Activated CD4-positive, alpha-beta T cell treated with anti-CD3 and anti-CD28 coated beads, Interleukin-2, amount 50 U/mL, for 4 hours (primary cell): ENCODE results near the gene FNDC5.
"Not testable (repeated sequence)": the region's sequence is repeated elsewhere in the genome, so short reads cannot be mapped to it uniquely, and the experiment has no call there.

ENCODE experiments used
- DNase-seq, 2 experiments: peaks; one replicate each; pipeline ENCODE4 v3.0.0-alpha.2; 2020

Gene FNDC5

DNA sequence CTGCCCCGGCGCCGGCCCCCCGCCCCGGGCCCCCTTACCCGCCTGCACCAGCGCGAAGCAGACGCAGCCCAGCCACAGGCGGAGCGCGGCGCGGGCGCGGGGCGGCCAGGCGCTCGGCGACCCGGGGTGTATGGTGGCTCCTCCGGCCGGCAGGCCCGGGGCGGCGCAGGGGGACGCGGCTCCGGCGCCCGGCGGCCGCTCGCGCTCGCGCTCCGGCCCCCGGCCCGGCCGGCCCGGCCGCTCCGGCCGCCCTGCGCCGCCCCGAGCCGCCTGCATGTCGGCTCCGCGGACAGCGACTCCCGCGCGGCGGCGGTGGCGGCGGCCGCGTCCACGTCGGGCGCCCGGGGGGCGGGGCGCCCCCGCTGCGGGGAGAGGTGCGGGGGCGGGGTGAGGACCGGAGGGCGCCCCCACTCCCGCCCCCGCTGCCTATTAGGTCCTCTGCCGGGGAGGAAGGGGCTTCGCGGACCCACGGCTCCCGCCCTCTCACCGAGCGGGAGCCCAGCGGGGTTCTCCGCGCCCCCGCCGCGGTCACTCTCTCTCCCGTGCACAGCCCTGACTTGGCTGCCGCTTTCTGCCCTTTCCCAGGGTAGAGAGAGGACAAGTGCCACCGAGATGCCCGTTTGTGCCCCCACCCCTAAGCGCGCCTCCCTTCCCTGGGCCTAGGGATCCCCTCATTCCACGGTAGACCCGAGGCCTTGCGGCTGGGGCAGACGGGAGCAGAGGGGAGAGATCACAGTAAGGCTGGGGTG is at the start of gene FNDC5:
TSS of gene FNDC5 (minus strand) at position 298 of the 749 bp plus-strand sequence.
- no peak for DNase-seq

DNA sequence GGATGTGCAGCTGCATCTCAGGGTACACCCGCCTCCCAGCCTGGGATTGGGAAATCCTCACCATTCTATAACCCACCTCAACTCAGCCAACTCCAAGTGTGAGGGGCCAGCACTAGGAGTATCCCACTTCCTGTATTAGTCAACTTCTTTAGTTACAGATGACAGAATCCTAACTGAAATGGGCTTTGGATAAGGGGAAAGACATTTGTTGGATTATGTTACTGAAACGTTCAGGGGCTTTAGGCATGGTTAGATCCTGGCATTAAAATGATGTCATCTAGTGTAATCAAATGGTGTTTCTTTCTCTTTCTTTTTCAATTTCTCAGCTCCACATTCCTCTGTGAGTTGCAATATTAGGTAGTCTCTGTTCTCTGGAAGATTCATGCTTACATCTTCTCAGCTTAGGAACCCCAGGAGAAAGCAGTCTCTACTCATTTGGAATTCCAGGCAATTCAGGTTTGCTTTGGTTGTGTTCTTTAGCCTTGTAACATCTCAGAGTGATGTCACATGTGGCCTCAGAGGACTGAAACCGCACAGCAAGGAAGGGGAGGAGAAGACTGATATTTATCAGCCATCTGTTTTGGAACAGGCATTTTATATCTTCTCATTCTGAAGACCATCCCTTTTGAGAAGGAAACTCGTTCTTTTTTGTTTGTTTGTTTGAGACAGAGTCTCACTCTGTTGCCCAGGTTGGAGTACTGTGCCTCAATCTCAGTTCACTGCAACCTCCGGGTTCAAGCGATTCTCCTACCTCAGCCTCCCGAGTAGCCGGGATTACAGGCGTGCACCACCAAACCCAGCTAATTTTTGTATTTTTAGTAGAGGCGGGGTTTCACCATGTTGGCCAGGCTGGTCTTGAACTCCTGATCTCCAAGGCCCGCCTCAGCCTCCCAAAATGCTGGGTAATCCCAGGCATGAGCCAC is 49.4 kb upstream of the FNDC5 start:
- DNase-seq: no peak

DNA sequence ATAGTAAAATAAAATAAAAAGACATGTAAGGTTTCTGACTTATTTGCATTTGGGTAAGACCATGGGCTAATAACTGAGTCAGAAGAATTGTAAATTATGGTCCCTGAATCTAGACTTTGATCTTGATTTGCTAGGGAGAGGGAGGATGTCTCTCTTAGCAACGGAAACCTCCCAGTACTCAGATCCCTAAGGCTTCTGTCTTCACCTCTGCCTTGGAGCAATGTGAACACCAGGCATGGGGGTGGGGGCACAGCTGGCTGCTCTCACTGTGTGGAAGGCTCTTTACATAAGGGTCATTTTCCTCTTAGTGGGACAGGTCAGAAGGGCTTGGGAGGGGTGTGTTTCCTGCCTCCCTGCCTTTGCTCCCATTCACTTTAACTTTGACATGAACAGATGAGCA is 47.5 kb upstream of the FNDC5 start:
- DNase-seq: no peak

GRCh38 chr1:32917521-32917920 is 46.8 kb upstream of the FNDC5 start:
- no peak for DNase-seq

- no peak for DNase-seq
Measured at GRCh38 chr1:32915766-32916706, 45.3 kb upstream of the FNDC5 start.

DNA sequence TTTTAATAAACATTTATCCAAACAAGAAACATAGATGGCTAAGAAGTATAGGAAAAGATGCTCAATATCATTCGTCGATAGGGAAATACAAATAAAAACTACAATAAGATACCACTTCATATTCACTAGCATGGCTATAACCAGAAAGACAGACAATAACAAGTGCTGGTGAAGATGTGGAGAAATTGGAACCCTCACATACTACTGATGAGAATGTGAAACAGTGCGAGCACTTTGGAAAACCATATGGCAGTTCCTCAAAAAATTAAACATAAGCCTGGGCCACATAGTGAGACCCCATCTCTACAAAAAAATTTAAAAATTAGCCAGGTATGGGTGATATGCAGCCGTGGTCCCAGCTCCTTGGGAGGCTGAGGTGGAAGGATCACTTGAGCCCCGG is 39.6 kb upstream of the FNDC5 start:
- DNase-seq: no peak

GRCh38 chr1:32907435-32907834 is 36.7 kb upstream of the FNDC5 start:
- DNase-seq: no peak

GRCh38 chr1:32906654-32907053 is 35.9 kb upstream of the FNDC5 start:
- DNase-seq: no peak

DNA sequence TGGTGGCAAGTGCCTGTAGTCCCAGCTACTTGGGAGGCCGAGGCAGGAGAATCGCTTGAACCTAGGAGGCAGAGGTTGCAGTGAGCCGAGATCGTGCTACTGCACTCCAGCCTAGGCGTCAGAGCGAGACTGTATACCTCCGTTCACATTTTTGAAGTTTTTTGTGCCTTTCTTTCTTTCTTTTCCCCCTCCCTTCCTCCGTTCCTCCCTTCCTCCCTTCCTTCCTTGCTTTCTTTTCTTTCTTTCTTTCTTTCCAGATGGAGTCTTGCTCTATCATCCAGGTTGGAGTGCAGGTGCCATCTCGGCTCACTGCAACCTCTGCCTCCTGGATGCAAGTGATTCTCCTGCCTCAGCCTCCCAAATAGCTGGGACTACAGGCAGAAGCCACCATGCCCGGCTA is 34.9 kb upstream of the FNDC5 start:
- DNase-seq: not testable (repeated sequence)

DNA sequence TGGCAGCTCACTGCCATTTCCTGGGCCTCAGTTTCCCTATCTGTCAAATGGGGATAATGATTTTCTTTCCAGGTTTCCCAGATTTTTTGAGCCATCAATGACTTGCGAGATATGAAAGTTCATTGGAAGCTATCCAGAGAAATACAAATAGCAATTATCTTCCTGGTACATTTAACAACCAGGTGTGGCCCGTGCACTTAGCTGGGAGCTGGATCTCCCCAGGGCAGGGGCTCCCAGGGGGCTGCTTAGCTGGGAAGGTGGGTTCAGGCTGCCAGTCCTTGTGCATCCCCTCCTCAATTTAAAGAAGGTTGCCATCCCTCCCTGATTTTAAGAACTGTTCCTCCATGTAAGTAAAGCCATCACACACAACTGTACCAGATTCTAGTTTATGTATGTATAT is 34.1 kb upstream of the FNDC5 start:
- DNase-seq: no peak

DNA sequence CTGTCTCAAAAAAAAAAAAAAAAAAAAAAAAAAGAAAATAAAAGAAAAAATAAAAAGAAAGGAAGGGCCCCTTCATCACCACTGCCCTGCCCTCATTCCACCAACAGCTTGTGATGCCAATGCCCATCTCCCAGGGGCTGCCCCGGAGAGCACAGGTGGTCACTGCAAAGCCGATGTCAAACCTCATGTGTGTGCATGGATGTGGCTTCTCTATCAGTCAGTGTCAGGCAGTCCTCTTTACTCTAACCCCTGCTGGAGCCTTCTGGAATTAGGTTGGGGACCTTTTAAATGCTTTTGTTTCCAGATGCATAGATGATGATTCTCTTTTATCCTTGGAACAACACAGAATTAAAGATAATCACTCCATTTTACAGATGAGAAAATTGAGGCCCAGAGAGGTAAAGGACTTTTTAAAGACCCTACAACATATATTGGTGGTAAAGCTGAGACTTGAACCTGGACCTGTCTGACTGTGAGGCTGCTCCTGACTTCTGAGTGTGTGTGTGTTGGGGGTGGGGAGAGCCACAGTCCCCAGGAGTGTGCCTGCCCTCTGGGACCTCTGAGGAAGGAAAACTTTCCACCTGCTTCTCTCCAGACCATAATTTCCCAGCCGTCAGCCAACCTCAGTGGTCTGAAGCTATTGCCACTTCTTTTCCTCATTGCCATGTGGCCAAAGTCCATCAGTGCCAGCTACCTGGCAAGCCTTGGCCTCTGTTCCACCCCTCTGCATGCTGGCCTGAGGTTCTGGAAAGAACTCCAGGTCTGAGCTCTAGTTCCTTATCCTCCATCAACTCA is 33.5 kb upstream of the FNDC5 start:
- no peak for DNase-seq

GRCh38 chr1:32902535-32902920 is 31.8 kb upstream of the FNDC5 start:
- no peak for DNase-seq

DNA sequence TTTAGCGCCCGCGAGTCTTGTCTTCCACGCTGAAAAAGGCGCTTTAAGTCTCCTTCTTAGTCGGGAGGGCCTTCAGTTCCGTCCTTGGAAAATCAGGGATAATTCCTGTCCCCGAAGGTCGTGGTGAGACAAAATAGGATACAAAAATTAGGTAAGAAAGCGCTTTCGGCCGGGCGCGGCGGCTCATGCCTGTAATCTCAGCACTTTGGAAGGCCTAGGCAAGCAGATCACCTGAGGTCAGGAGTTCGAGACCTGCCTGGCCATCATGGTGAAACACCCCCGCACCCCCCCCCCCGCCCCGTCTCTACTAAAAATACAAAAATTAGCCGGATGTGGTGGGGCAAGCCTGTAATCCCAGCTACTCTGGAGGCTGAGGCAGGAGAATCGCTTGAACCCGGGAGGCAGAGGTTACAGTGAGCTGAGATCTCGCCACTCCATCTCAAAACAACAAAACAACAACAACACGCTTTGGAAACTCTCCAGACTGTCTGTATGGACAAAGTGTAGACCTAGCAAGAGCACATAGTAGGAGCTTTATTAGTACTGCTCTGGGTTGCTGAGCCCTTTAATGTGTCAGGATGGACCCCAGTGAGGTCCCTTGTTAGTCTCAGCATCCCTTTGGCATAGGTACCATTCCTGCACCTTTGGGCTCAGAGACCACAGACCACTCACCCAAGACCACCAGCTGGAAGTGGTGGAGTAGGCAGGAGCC is 31.3 kb upstream of the FNDC5 start:
- DNase-seq: no peak

DNA sequence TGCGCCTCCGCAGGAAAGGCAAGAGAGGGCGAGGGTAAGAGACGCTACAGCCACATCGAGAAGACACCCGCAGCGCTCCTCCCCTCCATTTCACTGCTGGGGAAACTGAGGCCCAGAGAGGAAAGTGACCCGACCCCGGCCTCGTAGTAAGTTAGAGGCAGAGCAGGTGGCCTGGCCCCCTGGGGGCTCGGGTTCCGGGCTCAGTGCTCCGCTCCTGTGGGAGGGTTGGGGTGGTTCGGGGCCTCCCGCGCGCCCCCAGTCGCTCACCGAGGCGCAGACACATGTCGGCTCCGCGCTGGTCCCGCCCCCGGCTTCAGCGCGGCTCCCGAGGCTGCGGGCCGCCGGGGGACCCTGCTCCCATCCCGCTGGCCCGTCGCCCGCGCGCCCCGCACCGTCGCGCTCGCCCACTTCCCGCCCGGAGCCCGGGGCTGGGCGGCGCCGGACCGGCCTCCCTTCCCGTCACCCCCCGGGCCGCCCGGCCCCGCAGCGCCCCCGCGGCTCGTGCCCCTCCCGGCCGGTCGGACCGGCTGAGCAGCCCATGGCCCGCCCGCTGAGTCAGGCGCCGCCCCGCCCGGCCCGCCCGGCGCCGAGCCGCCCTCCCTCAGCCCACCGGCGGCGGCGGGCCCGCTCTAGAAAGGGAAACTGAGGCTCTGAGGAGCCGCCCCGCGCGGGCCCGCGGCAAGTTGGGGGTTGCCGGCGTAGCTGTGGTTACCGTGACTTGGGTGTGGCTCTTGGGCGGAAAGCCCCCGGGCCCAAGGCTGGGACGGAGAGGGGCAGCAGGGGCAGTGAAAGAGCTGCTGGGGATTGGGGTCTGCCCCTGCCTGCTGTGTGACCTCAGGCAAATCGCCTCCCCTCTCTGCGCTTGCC is 30.5 kb upstream of the FNDC5 start, which contains the start of gene TMEM54:
TSS of gene TMEM54 (minus strand) at position 434 of the 867 bp plus-strand sequence. CDS start at position 283, 151 bp downstream.
- no peak for DNase-seq

GRCh38 chr1:32900371-32900955 is 29.8 kb upstream of the FNDC5 start:
- DNase-seq: no peak

DNA sequence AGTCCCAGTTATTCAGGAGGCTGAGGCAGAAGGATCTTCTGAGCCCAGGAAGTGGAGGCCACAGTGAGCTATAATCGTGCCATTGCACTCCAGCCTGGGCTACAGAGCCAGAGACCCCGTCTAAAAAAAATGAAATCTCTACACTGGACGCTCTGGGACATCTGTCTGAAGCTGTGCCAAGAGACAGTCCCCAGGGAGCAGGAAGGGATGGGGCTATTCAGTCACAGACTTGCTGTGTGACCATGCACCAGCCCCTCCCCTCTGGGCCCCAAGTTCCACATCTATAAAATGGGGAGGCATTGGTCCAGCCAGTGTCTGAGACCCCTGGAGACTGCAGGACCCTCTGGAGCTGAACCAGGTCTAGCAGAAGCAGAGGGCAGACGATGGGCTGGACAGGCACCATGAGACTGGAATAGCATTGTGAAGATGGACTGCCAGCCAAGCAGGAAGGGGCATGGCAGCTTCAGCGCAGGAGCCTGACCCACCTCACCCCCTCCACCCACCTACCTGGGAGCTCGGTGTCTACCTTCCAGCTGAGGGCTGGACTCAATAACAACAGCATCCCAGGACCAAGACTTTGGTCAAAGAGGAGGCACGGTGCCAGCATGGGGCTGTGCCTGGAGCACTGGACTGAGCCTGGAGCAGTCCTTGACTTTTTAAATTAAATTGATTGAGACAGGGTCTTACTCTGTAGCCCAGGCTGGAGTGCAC is 29.0 kb upstream of the FNDC5 start:
- DNase-seq: no peak

DNA sequence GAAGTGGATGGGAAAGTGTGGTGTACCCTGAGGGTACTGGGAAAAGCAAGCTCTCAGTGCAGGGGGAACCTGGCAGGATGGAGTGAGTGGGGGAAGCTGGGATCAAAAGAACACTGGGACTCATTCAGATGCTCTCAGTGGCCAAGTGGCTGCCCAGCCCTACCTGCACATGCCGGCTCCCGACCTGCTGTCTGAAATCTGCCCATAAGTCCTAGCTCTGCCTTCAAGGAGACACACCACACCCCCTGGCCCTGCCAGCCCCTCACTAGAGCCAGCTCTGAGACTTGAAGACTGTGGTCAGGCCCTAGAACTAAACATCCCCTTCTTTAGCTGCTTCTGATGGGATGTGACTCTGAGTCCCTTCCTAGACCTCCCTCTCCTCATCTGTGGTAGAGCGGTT is 28.2 kb upstream of the FNDC5 start:
- no peak for DNase-seq

- no peak for DNase-seq
Measured at GRCh38 chr1:32898056-32898455, 27.3 kb upstream of the FNDC5 start.
